MCF 10A (cell line): ENCODE data around the gene ATP2A1. TPM values are rescaled to one million over a fixed set of nuclear protein-coding genes. Genes with fewer than 3 reads are reported as not detected.
A peak's percentile ranks its signal among the peaks of the same experiment; 100 is the strongest.

Experiments
- BruUV-seq: library from RNA; stranded (reverse); fragments of 400-500 nt; replicated peaks from 2 replicates; lab custom pipeline; 2021; lab: Mats Ljungman, UMichigan
- CTCF ChIA-PET: fragments of 300-600 bp; sonication (Branson Sonifier 250); formaldehyde crosslinking; extraction: SDS; loops from one replicate; lab custom pipeline; 2021; ENCODE audit warnings: antibody characterized with exemption, inconsistent platforms; lab: Yijun Ruan, JAX
- POLR2A ChIA-PET: fragments of 300-600, 350-650 bp; sonication (Branson Sonifier 250); formaldehyde crosslinking; extraction: SDS; loops from one replicate; lab custom pipeline; 2020; ENCODE audit warnings: antibody characterized with exemption, inconsistent platforms; lab: Yijun Ruan, JAX
- DNase-seq: peaks from one replicate; pipeline ENCODE4 v3.0.0-alpha.2; 2018; ENCODE audit not compliant: unreplicated experiment
- H3K27ac Mint-ChIP-seq: one replicate; pipeline ENCODE4 v1.8.0; 2022; ENCODE audit warnings: mild to moderate bottlenecking, low read depth, mixed read lengths; ENCODE audit not compliant: unreplicated experiment
- H3K27me3 Mint-ChIP-seq: one replicate; pipeline ENCODE4 v1.8.0; 2022; ENCODE audit warnings: mixed read lengths; ENCODE audit not compliant: insufficient read depth, unreplicated experiment
- H3K36me3 Mint-ChIP-seq: one replicate; pipeline ENCODE4 v1.8.0; 2022; ENCODE audit warnings: mild to moderate bottlenecking, moderate library complexity, mixed read lengths; ENCODE audit not compliant: insufficient read depth, unreplicated experiment
- H3K4me1 Mint-ChIP-seq: one replicate; pipeline ENCODE4 v1.8.0; 2022; ENCODE audit warnings: mixed read lengths; ENCODE audit not compliant: insufficient read depth, unreplicated experiment
- H3K4me3 Mint-ChIP-seq: one replicate; pipeline ENCODE4 v1.8.0; 2022; ENCODE audit warnings: mild to moderate bottlenecking, moderate library complexity, mixed read lengths; ENCODE audit not compliant: unreplicated experiment
- H3K9me3 Mint-ChIP-seq: one replicate; pipeline ENCODE4 v1.8.0; 2022; ENCODE audit warnings: mixed read lengths; ENCODE audit not compliant: unreplicated experiment
- intact Hi-C: fragments of 100-400 bp; cut with micrococcal nuclease; formaldehyde crosslinking; loops from 2 replicates; pipeline ENCODE4 v1.14.1; 2022
- total RNA-seq: library from RNA; stranded (reverse); gene quantifications from 2 replicates; pipeline ENCODE4 v1.2.3, GENCODE V29; 2022
- TF ChIP-seq, protein P1 (sequence below): fragments of 200-600 bp; IDR thresholded peaks from one replicate; pipeline ENCODE4 v1.8.0; 2022; ENCODE audit warnings: antibody characterized with exemption, mild to moderate bottlenecking; ENCODE audit not compliant: unreplicated experiment

Gene ATP2A1
- total RNA-seq, 1 experiment from 2014 or later = 0.23 TPM

DNA sequence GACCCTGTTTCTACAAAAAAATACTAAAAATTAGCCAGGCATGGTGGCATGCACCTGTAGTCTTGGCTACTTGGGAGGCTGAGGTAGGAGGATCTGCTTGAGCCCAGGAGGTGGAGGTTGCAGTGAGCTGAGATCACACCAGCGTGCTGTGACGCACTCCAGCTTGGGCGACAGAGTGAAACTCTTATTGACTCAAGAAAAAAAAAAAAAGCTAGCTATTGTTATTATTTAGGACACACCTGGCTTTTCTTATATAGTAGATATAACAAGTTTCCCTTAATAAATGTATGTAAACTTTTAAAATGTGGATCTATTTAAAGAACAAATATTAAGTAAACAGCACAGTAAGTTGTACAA is 44.9 kb downstream of the ATP2A1 start:
- no peak for DNase-seq
- TF ChIP-seq, protein P1, sequence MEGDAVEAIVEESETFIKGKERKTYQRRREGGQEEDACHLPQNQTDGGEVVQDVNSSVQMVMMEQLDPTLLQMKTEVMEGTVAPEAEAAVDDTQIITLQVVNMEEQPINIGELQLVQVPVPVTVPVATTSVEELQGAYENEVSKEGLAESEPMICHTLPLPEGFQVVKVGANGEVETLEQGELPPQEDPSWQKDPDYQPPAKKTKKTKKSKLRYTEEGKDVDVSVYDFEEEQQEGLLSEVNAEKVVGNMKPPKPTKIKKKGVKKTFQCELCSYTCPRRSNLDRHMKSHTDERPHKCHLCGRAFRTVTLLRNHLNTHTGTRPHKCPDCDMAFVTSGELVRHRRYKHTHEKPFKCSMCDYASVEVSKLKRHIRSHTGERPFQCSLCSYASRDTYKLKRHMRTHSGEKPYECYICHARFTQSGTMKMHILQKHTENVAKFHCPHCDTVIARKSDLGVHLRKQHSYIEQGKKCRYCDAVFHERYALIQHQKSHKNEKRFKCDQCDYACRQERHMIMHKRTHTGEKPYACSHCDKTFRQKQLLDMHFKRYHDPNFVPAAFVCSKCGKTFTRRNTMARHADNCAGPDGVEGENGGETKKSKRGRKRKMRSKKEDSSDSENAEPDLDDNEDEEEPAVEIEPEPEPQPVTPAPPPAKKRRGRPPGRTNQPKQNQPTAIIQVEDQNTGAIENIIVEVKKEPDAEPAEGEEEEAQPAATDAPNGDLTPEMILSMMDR = no peak
- Mint-ChIP-seq H3K27me3 (no peaks in the 10 kb centered on the region), H3K36me3 (peaks cover 10% of the 10 kb centered on the region), H3K4me3 (peak overlapping the region; percentile 85), H3K9me3 (no peaks in the 10 kb centered on the region), H3K4me1 (peaks cover 15% of the 10 kb centered on the region), H3K27ac (no peak overlapping the region)
- no TSS peak for BruUV-seq
- intact Hi-C loops = no loop called here
- ChIA-PET POLR2A (interaction anchor here (0.7 to 3.7 kb wide), 6 partner anchors 21 to 91 kb away, joined by 3 to 19 read pairs (median 4); partner anchors contain the start of genes SH2B1 and TUFM), CTCF (interaction anchor here (0.8 to 1.5 kb wide), 3 partner anchors 13 to 24 kb away, joined by 3 to 6 read pairs (median 4); no protein-coding TSS in a partner anchor)

DNA sequence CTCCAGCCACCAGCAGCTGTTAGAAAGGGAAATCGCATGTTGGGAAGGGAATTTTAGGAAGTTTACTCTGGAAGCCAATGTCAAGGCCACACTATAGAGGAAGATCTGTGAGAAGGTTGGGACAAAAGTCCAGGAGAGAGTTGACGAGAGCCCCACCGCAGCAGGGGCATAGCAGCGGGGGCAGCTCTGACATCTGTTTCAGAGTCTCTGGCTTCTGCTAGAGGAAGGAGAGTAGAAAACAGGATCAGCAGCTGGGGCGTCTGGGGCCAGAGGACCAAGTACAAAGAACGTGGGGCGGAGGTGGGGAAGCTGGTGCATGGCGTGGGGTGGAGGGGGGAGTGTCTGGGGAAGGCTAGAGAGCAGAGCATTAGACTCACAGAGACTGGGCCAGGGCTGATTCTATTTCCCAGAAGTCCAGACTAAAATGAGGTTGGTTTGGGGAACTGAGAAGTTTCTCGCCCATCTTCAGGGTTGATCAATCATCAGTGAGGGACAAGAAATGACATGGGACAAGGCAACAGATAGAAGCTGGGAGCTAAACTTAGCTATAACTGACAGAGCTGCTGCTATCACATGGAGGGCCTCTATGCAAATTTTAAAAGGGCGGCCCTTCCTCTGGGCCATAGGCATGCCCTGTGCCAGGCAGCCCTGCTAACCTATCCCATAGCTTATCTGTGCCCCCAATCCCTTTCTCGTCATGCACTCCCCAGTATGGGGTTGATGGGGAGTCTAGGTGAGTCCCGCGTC is 45.5 kb downstream of the ATP2A1 start:
- CTCF ChIA-PET = interaction anchor here (0.7 to 1.5 kb wide), 6 partner anchors 10 to 59 kb away, joined by 3 to 6 read pairs (median 4); no protein-coding TSS in a partner anchor
- TF ChIP-seq, protein P1 = no peak
- intact Hi-C loops = no loop called here
- TSS peak; percentile 32 for BruUV-seq
- H3K36me3 Mint-ChIP-seq = peaks cover 7% of the 10 kb centered on the region
- H3K9me3 Mint-ChIP-seq = no peaks in the 10 kb centered on the region
- H3K27ac Mint-ChIP-seq = no peak overlapping the region
- POLR2A ChIA-PET = interaction anchor here (0.8 to 3.7 kb wide), 8 partner anchors 21 to 101 kb away, joined by 3 to 24 read pairs (median 5); partner anchors contain the start of genes ATXN2L, SH2B1 and TUFM
- H3K27me3 Mint-ChIP-seq = no peaks in the 10 kb centered on the region
- H3K4me3 Mint-ChIP-seq = peak overlapping the region; percentile 85
- no peak for DNase-seq
- peaks cover 15% of the 10 kb centered on the region for H3K4me1 Mint-ChIP-seq

DNA sequence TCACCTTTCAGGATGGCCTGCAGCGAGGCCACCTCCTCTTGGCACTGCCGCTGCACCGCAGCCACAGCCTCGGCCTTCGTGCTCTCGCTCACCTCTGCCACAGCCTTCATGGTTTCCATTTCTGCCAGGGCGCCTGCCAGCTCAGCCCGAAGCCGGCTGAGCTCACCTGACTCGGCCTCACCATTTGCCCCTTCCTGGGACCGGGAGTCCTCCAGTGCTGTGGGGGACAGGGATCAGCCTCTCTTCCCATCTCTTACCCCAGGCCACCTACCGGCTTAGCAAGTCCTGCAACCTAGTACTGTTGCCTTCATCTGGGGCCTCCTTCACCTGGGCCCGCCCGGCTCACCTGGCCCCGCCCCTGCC is 46.1 kb downstream of the ATP2A1 start:
- Mint-ChIP-seq H3K4me3 (peak overlapping the region; percentile 85), H3K36me3 (peaks cover 1% of the 10 kb centered on the region), H3K27ac (no peak overlapping the region), H3K4me1 (peaks cover 15% of the 10 kb centered on the region), H3K9me3 (no peaks in the 10 kb centered on the region), H3K27me3 (no peaks in the 10 kb centered on the region)
- intact Hi-C loops = no loop called here
- ChIA-PET CTCF (interaction anchor here (0.9 to 1.5 kb wide), 4 partner anchors 17 to 60 kb away, joined by 4 to 6 read pairs (median 6); no protein-coding TSS in a partner anchor), POLR2A (interaction anchor here (0.8 to 3.7 kb wide), 8 partner anchors 20 to 102 kb away, joined by 3 to 24 read pairs (median 10); partner anchors contain the start of genes ATXN2L, NFATC2IP, SH2B1 and TUFM)
- no peak for DNase-seq
- TF ChIP-seq, protein P1 = no peak
- no TSS peak for BruUV-seq

DNA sequence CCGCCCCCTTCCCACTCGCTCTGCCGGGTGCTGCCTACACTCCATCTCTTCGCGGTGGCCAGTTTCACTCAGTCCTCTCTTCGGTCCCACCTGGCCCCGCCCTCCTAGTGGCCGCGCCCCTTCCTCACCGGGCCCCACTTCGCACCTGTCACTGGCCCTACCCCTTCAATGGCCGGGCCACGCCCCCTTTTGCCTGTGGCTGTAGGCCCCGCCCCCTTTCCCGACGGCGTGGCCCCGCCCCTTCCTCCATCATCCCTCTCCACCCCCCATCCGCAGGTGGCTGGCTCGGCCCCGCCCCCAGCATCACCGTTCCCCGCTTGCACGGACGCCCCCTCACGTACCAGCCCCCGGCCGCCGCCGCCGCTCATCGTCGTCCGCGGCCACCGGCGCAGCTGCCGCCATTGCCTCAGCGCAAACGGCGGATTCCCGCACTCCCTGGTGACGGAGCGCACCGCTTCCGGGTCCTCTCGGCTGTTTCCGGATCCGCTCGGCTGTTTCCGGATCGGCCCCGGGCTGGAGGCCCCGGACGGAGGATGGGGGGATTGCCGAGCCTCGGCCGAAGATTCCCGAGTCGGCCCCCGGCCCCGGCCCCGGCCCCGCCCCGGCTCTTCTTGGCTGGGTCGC is 46.6 kb downstream of the ATP2A1 start, which contains the start of gene RABEP2:
TSS of gene RABEP2 (minus strand) at position 477 of the 624 bp plus-strand sequence. CDS start at position 402, 75 bp downstream.
- peak within 1 kb of the TSS; percentile 76 for H3K27ac Mint-ChIP-seq
- H3K4me3 Mint-ChIP-seq = peak within 1 kb of the TSS; percentile 85
- intact Hi-C loops = loop anchor here (1.0 kb wide), 1 partner anchor 20 kb away; no protein-coding TSS in a partner anchor
- ChIA-PET CTCF (interaction anchor here (1.5 kb wide), 1 partner anchor 22 kb away, joined by 6 read pairs; no protein-coding TSS in a partner anchor), POLR2A (interaction anchor here (0.7 to 4.0 kb wide), 9 partner anchors 13 to 102 kb away, joined by 3 to 27 read pairs (median 16); partner anchors contain the start of genes ATXN2L, NFATC2IP, SH2B1 and TUFM)
- H3K36me3 Mint-ChIP-seq = no peaks in the 10 kb centered on the region
- no peaks in the 10 kb centered on the region for H3K27me3 Mint-ChIP-seq
- BruUV-seq = no TSS peak
- H3K4me1 Mint-ChIP-seq = peaks cover 15% of the 10 kb centered on the region
- H3K9me3 Mint-ChIP-seq = no peaks in the 10 kb centered on the region
- peak; percentile 95 for DNase-seq
- TF ChIP-seq, protein P1 = no peak
